GM12878 (cell line): Measurements from ENCODE around the gene TRABD. TPM values are rescaled to one million over a fixed set of nuclear protein-coding genes. Genes with fewer than 3 reads are reported as not detected.

Source experiments
- ATAC-seq: fragments of 200-7000 bp; cut with Tn5 transposase; 3 replicates; pipeline ENCODE4 v1.9.1; 2020; ENCODE audit warnings: mild to moderate bottlenecking, moderate library complexity
- BruUV-seq: library from RNA; stranded (reverse); fragments of 400-500 nt; replicated peaks from 2 replicates; lab custom pipeline; 2021; lab: Mats Ljungman, UMichigan
- CTCF ChIA-PET: fragments of 300-600 bp; sonication (Branson Sonifier 250); formaldehyde crosslinking; extraction: SDS; loops from one replicate; lab custom pipeline; 2021; ENCODE audit warnings: inconsistent platforms; lab: Yijun Ruan, JAX
- POLR2A ChIA-PET: fragments of 350-600 bp; formaldehyde crosslinking; extraction: SDS; loops from one replicate; lab custom pipeline; 2021; ENCODE audit warnings: inconsistent platforms; lab: Charles Lee
- RAD21 ChIA-PET: fragments of 300-600 bp; sonication (Branson Sonifier 250); formaldehyde crosslinking; loops from one replicate; lab custom pipeline; 2023; ENCODE audit warnings: antibody characterized with exemption; ENCODE audit not compliant: unreplicated experiment; lab: Charles Lee
- SMC1A ChIA-PET: fragments of 300-600 bp; sonication (Branson Sonifier 250); formaldehyde crosslinking; loops from one replicate; lab custom pipeline; 2023; ENCODE audit not compliant: unreplicated experiment, uncharacterized antibody; lab: Charles Lee
- DNase-seq: peaks from one replicate; pipeline ENCODE4 v3.0.0-alpha.2; 2011; ENCODE audit warnings: low read depth, low spot score
- FAIRE-seq: peaks from 3 replicates; lab custom pipeline; 2011; peaks lifted over from hg19 to GRCh38; lab: Jason Lieb, UNC
- H2AFZ ChIP-seq: 2 replicates; pipeline ENCODE4 v1.6.0; 2011; ENCODE audit warnings: low read depth, low read length, control low read depth; ENCODE audit not compliant: control insufficient read depth
- H3K27ac ChIP-seq: 2 replicates; pipeline ENCODE4 v1.5.1; 2011; ENCODE audit warnings: control low read depth; ENCODE audit not compliant: control insufficient read depth, insufficient read depth
- H3K27me3 ChIP-seq, 2 experiments: replicated peaks in 1 of 2; 2 replicates each; pipeline versions ENCODE4 v1.6.0 to v1.6.1; 2011; ENCODE audit warnings: low read length in 1 of 2; ENCODE audit not compliant: control insufficient read depth in 2 of 2, insufficient read depth in 2 of 2
- H3K36me3 ChIP-seq, 2 experiments: 2 replicates each; pipeline ENCODE4 v1.5.1; 2011; ENCODE audit warnings: low read length in 1 of 2; ENCODE audit not compliant: control insufficient read depth in 2 of 2, insufficient read depth in 2 of 2
- H3K4me1 ChIP-seq: 2 replicates; pipeline ENCODE4 v1.6.1; 2011; ENCODE audit warnings: mild to moderate bottlenecking, low read length, moderate library complexity, mixed read lengths; ENCODE audit not compliant: control insufficient read depth, insufficient read depth
- H3K4me2 ChIP-seq: 2 replicates; pipeline ENCODE4 v1.6.0; 2011; ENCODE audit warnings: control low read depth; ENCODE audit not compliant: control insufficient read depth, insufficient read depth
- H3K4me3 ChIP-seq: fragments of 200-600 bp; sonication (generic); 2 replicates; pipeline ENCODE4 v1.5.1; 2016
- H3K79me2 ChIP-seq: 2 replicates; pipeline ENCODE4 v1.6.0; 2011; ENCODE audit warnings: low read length; ENCODE audit not compliant: control insufficient read depth, insufficient read depth
- H3K9ac ChIP-seq: 2 replicates; pipeline ENCODE4 v1.8.0; 2011; ENCODE audit warnings: low read length, control low read depth, mixed read lengths; ENCODE audit not compliant: control insufficient read depth, insufficient read depth
- H3K9me3 ChIP-seq: replicated peaks from 3 replicates; pipeline ENCODE4 v1.5.1; 2011; ENCODE audit warnings: mild to moderate bottlenecking, low read length; ENCODE audit not compliant: control insufficient read depth, insufficient read depth
- H4K20me1 ChIP-seq: 2 replicates; pipeline ENCODE4 v1.6.0; 2011; ENCODE audit not compliant: control insufficient read depth, insufficient read depth
- BRCA1 ChIP-seq: IDR thresholded peaks from 2 replicates; pipeline ENCODE4 v1.6.1; 2011; ENCODE audit warnings: low read depth, low read length, improper control_type of control experiment
- EED ChIP-seq: sonication (generic); IDR thresholded peaks from 2 replicates; pipeline ENCODE4 v1.6.1; 2016; ENCODE audit warnings: antibody characterized with exemption, low read depth
- IKZF2 ChIP-seq, 2 experiments: fragments of 450-650 bp; IDR thresholded peaks; 2 replicates each; pipeline ENCODE4 v1.6.1; 2017; ENCODE audit warnings: mild to moderate bottlenecking in 2 of 2, moderate library complexity in 2 of 2
- MEF2B ChIP-seq: fragments of 450-650 bp; IDR thresholded peaks from 2 replicates; pipeline ENCODE4 v1.6.1; 2018; ENCODE audit warnings: mild to moderate bottlenecking, moderate library complexity; ENCODE audit not compliant: partially characterized antibody, poor library complexity, severe bottlenecking
- SMARCA5 ChIP-seq: fragments of 450-650 bp; IDR thresholded peaks from 2 replicates; pipeline ENCODE4 v1.6.1; 2017; ENCODE audit warnings: mild to moderate bottlenecking
- WRNIP1 ChIP-seq: IDR thresholded peaks from 2 replicates; pipeline ENCODE4 v1.6.1; 2011; ENCODE audit warnings: low read depth, low read length, improper control_type of control experiment, borderline replicate concordance
- ZNF274 ChIP-seq: IDR thresholded peaks from one replicate; pipeline ENCODE4 v1.8.0; 2011; ENCODE audit not compliant: insufficient read length, insufficient read depth
- WGBS: methylation state at CpG from one replicate; pipeline ENCODE4 v1.1.6; 2016; ENCODE audit warnings: low lambda C conversion rate; ENCODE audit not compliant: insufficient replicate concordance, insufficient coverage; ENCODE audit errors: missing lambda C conversion rate; 5-methylcytosine and 5-hydroxymethylcytosine counted together
- in situ Hi-C: fragments of 300-500 bp; cut with MboI; formaldehyde crosslinking; loops from 9 replicates; pipeline ENCODE4 v1.14.3; 2018; ENCODE audit warnings: mixed read lengths
- intact Hi-C: fragments of 100-400 bp; cut with micrococcal nuclease; formaldehyde crosslinking; loops from one replicate; pipeline ENCODE4 v1.14.2; 2022; ENCODE audit not compliant: unreplicated experiment
- polyA plus RNA-seq, 11 experiments: library from polyadenylated mRNA; depleted of rRNA in 4 of 11; unstranded in 6 of 11; stranded (reverse) in 5 of 11; fragments of >200 nt; fragmentation: Nextera tagmentation in 4 of 11; fragmentation: Illumina TruSeq in 1 of 11; extraction: Ambion mirVana in 4 of 11; extraction: Trizol in 1 of 11; gene quantifications; 1 replicate in 1 of 11; 2 replicates in 10 of 11; pipeline versions ENCODE4 v1.2.1 to v1.2.3, GENCODE V29; 2011 to 2016; ENCODE audit warnings: inconsistent platforms in 2 of 11, missing spikeins in 2 of 11, low read depth in 1 of 11
- total RNA-seq, 4 experiments: library from RNA; depleted of rRNA in 3 of 4; stranded (reverse); fragments of >200 nt in 3 of 4; fragmentation: Illumina TruSeq in 1 of 4; extraction: Trizol in 1 of 4; gene quantifications; 2 replicates each; pipeline versions ENCODE4 v1.2.1 to v1.2.3, GENCODE V29; 2013 to 2021

TRABD gene
- total and polyA plus RNA-seq, 10 of the 15 experiments (the other 5 are each of a cell fraction or from before 2014, with no cell fraction given), result 0.43 to 116 (median 58.1) TPM

DNA sequence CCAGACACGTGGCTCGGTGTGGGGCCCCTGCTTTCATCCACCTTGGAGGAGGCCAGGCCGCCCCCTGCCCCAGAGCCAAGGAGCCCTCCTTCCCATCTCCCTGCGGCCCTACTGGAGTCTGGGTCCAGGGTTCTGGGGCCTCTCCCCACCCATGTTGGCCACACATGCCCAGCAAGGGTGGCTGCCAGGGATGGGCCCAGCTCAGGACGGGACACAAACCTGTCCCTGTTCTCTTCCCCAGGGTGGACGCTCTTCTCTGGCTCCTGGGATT, 10.6 kb upstream of the TRABD start:
- Histone ChIP-seq H3K79me2 (no peaks in the 10 kb centered on the region), H3K4me1 (peaks cover 6% of the 10 kb centered on the region), H3K4me3 (no peak overlapping the region), H3K4me2 (no peak overlapping the region), H3K27me3 (no peaks in the 10 kb centered on the region), H4K20me1 (no peaks in the 10 kb centered on the region), H3K36me3 (no peaks in the 10 kb centered on the region), H3K27ac (no peak overlapping the region), H3K9me3 (no peaks in the 10 kb centered on the region), H2AFZ (no peak overlapping the region), H3K9ac (no peak overlapping the region)
- ATAC-seq (no peak), DNase-seq (no peak), FAIRE-seq (no peak)
- ChIA-PET CTCF (interaction anchor here (1.0 kb wide), 1 partner anchor 388 kb away, joined by 3 read pairs; the partner anchor contains the start of gene SYCE3), POLR2A (no interaction called here), RAD21 (no interaction called here), SMC1A (no interaction called here)
- WGBS, result 29% methylated on average over 6 of the region's 6 CpGs
- intact Hi-C loops (no loop called here), in situ Hi-C loops (no loop called here)
- BruUV-seq, result no TSS peak
- TF ChIP-seq IKZF2 (IDR thresholded peaks at IDR 0.05) (no peak), WRNIP1 (no peak)

DNA sequence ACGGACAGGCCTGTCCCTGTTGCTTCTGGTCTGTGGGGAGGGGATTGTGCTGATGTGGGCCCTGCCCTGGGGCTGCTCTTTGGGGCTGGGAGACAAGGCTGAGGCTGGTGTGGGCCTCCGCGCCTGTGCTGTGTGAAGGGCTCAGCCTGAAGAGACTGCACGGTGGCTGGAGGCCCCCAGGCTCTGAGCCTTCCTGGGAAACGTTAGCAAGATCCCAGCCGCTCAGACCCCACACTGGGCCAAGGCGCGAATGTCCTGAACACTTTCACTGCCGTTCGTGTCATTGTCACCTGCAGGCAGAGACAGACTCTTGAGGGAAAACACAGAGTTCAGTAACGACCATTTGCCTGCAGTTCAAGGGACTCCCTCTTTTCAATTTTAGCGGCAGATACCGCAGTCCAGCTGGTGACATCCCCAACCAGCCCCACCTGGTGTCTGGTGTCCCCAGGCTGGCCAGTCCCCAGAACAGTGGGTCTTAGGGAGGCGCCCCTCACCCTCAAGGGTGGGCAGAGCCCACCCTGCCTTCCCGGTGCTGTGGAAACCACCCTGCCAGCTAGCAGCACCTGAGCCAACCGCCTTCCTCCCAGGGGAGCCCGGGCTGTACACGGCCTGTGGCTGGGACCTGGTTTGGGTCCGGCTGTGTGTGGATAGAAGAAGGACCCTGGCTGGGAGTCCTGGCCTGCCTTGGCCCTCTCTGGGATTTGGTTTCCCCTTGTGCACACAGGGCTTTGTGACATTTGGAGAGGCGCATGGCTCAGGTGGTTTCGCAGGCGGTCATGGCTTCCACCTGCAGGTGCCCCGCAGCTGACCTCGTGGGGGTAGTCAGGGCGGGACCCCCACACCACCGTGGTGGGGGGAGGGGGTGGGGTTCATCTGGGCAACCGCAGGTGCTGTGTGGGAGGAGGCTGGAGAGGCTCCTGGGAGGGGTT, 9.5 kb upstream of the TRABD start:
- 29% methylated on average over 27 of the region's 27 CpGs for WGBS

More for the DNA sequence above, 9.5 kb upstream of the TRABD start:
- FAIRE-seq (no peak), ATAC-seq (peak; percentile 6; the same call in 1 of the 3 replicates), DNase-seq (no peak)
- H3K4me3 ChIP-seq, result no peak overlapping the region
- H2AFZ ChIP-seq, result no peak overlapping the region
- H4K20me1 ChIP-seq, result no peaks in the 10 kb centered on the region
- no peaks in the 10 kb centered on the region for H3K27me3 ChIP-seq
- no peaks in the 10 kb centered on the region for H3K36me3 ChIP-seq
- H3K9me3 ChIP-seq, result no peaks in the 10 kb centered on the region
- in situ Hi-C loops (no loop called here), intact Hi-C loops (no loop called here)
- CTCF ChIA-PET, result interaction anchor here (1.0 kb wide), 2 partner anchors 66 to 387 kb away, joined by 3 read pairs; partner anchors contain the start of gene SYCE3
- H3K79me2 ChIP-seq, result no peaks in the 10 kb centered on the region
- H3K9ac ChIP-seq, result no peak overlapping the region
- H3K27ac ChIP-seq, result no peak overlapping the region
- no peak overlapping the region for H3K4me2 ChIP-seq
- POLR2A ChIA-PET, result no interaction called here
- RAD21 ChIA-PET, result no interaction called here
- peak; percentile 46 for TF ChIP-seq MEF2B
- TF ChIP-seq BRCA1, result no peak
- no peak for TF ChIP-seq SMARCA5
- TF ChIP-seq EED, result no peak
- no peak for TF ChIP-seq ZNF274
- no TSS peak for BruUV-seq
- SMC1A ChIA-PET, result no interaction called here
- H3K4me1 ChIP-seq, result peaks cover 6% of the 10 kb centered on the region
